ENCODE data around the gene CCDC91.
A peak's percentile ranks its signal among the peaks of the same experiment; 100 is the strongest.
"Not testable (repeated sequence)": the region's sequence is repeated elsewhere in the genome, so short reads cannot be mapped to it uniquely, and the experiment has no call there.

CCDC91 gene

GRCh38 chr12:28232211-28232928 is 42.1 kb downstream of the CCDC91 start:
- DNase-seq (ENCODE audit: low read depth): no peak

GRCh38 chr12:28234444-28234843 is 44.2 kb downstream of the CCDC91 start:
- DNase-seq (ENCODE audit: low read depth): no peak

GRCh38 chr12:28235015-28235414 is 44.8 kb downstream of the CCDC91 start:
- DNase-seq (ENCODE audit: low read depth): no peak

GRCh38 chr12:28235985-28236384 is 45.7 kb downstream of the CCDC91 start:
- no peak for DNase-seq (ENCODE audit: low read depth)

- no peak for DNase-seq (ENCODE audit: low read depth)
These were observed 47.2 kb downstream of the CCDC91 start for GRCh38 chr12:28237423-28237822.

GRCh38 chr12:28239918-28240317 is 49.7 kb downstream of the CCDC91 start:
- no peak for DNase-seq (ENCODE audit: low read depth)

- DNase-seq (ENCODE audit: low read depth): no peak
These were observed 50.6 kb downstream of the CCDC91 start for GRCh38 chr12:28240853-28241252.

- DNase-seq (ENCODE audit: low read depth): no peak
These were observed 51.9 kb downstream of the CCDC91 start for GRCh38 chr12:28242129-28242495.

- no peak for DNase-seq (ENCODE audit: low read depth)
These were observed 52.4 kb downstream of the CCDC91 start for GRCh38 chr12:28242496-28243309.

- no peak for DNase-seq (ENCODE audit: low read depth)
These were observed 53.0 kb downstream of the CCDC91 start for GRCh38 chr12:28243310-28243633.

- no peak for DNase-seq (ENCODE audit: low read depth)
These were observed 57.5 kb downstream of the CCDC91 start for GRCh38 chr12:28247806-28248205.

- DNase-seq (ENCODE audit: low read depth): no peak
These were observed 58.4 kb downstream of the CCDC91 start for GRCh38 chr12:28248555-28249145.

GRCh38 chr12:28253161-28253641 is 62.9 kb downstream of the CCDC91 start:
- peak; percentile 40 for DNase-seq (ENCODE audit: low read depth)

GRCh38 chr12:28257411-28257810 is 67.2 kb downstream of the CCDC91 start:
- DNase-seq (ENCODE audit: low read depth): no peak

- DNase-seq (ENCODE audit: low read depth): peak; percentile 6
These were observed 68.7 kb downstream of the CCDC91 start for GRCh38 chr12:28258998-28259397.

- DNase-seq (ENCODE audit: low read depth): no peak
These were observed 75.3 kb downstream of the CCDC91 start for GRCh38 chr12:28265435-28266042.

GRCh38 chr12:28267920-28268607 is 77.8 kb downstream of the CCDC91 start:
- not testable (repeated sequence) for DNase-seq (ENCODE audit: low read depth)

- no peak for DNase-seq (ENCODE audit: low read depth)
These were observed 78.5 kb downstream of the CCDC91 start for GRCh38 chr12:28268608-28269229.

GRCh38 chr12:28269851-28270250 is 79.6 kb downstream of the CCDC91 start:
- DNase-seq (ENCODE audit: low read depth): no peak

GRCh38 chr12:28278499-28278898 is 88.2 kb downstream of the CCDC91 start:
- DNase-seq (ENCODE audit: low read depth): no peak

GRCh38 chr12:28278960-28279359 is 88.7 kb downstream of the CCDC91 start:
- DNase-seq (ENCODE audit: low read depth): no peak

GRCh38 chr12:28286352-28286751 is 96.1 kb downstream of the CCDC91 start:
- no peak for DNase-seq (ENCODE audit: low read depth)
